ENCODE measurements around the gene POLH.
"Not testable (repeated sequence)": the region's sequence is repeated elsewhere in the genome, so short reads cannot be mapped to it uniquely, and the experiment has no call there.

- not testable (repeated sequence) for TF ChIP-seq YY1 (IDR thresholded peaks at IDR 0.05; ENCODE audit: insufficient read depth, insufficient read length); ZNF274 (IDR thresholded peaks at IDR 0.05; ENCODE audit: low read depth, low read length)
These were observed 13.6 kb downstream of the POLH start for GRCh38 chr6:43589564-43589963.

Data from NT2/D1 (cell line).